A673 (cell line): ENCODE results near the gene CYP2J2. TPM values are rescaled to one million over a fixed set of nuclear protein-coding genes. Genes with fewer than 3 reads are reported as not detected.

ENCODE experiments used
- BruUV-seq: library from RNA; stranded (reverse); fragments of 400-500 nt; replicated peaks from 2 replicates; lab custom pipeline; 2021; lab: Mats Ljungman, UMichigan
- CTCF ChIA-PET: fragments of 300-600 bp; sonication (Branson Sonifier 250); formaldehyde crosslinking; loops from one replicate; lab custom pipeline; 2022; ENCODE audit warnings: antibody characterized with exemption; lab: Charles Lee
- POLR2A ChIA-PET: fragments of 300-600 bp; sonication (Branson Sonifier 250); formaldehyde crosslinking; loops from one replicate; lab custom pipeline; 2022; ENCODE audit warnings: antibody characterized with exemption; ENCODE audit not compliant: low non-redundant PET; lab: Charles Lee
- DNase-seq: peaks from one replicate; pipeline ENCODE4 v3.0.0-alpha.2; 2015; ENCODE audit warnings: low spot score
- H3K27ac ChIP-seq: fragments of 200-600 bp; sonication (generic); 2 replicates; pipeline ENCODE4 v1.5.1; 2016; ENCODE audit warnings: mixed run types, low read depth, mild to moderate bottlenecking, mixed read lengths, antibody characterized with exemption, low read length; ENCODE audit not compliant: poor library complexity, severe bottlenecking
- H3K27me3 ChIP-seq: fragments of 200-600 bp; sonication (generic); replicated peaks from 2 replicates; pipeline ENCODE4 v1.6.1; 2017; ENCODE audit warnings: mixed run types, low read depth, mild to moderate bottlenecking, mixed read lengths, antibody characterized with exemption, low read length; ENCODE audit not compliant: insufficient read depth, poor library complexity
- H3K36me3 ChIP-seq: fragments of 200-600 bp; sonication (generic); 2 replicates; pipeline ENCODE4 v1.6.1; 2016; ENCODE audit warnings: mixed run types, mild to moderate bottlenecking, mixed read lengths, antibody characterized with exemption, low read length; ENCODE audit not compliant: insufficient read depth, poor library complexity, severe bottlenecking
- H3K4me1 ChIP-seq: fragments of 200-600 bp; sonication (generic); 2 replicates; pipeline ENCODE4 v1.6.1; 2017; ENCODE audit warnings: mixed run types, mild to moderate bottlenecking, mixed read lengths, antibody characterized with exemption, low read length; ENCODE audit not compliant: insufficient read depth, poor library complexity, severe bottlenecking
- H3K4me3 ChIP-seq: fragments of 200-600 bp; sonication (generic); 2 replicates; pipeline ENCODE4 v1.5.1; 2016; ENCODE audit warnings: low read depth, mixed run types, mild to moderate bottlenecking, mixed read lengths, low read length; ENCODE audit not compliant: poor library complexity, severe bottlenecking
- H3K9me3 ChIP-seq: fragments of 200-600 bp; sonication (generic); 2 replicates; pipeline ENCODE4 v1.6.1; 2016; ENCODE audit warnings: mixed run types, low read depth, mild to moderate bottlenecking, mixed read lengths, antibody characterized with exemption, low read length; ENCODE audit not compliant: poor library complexity, severe bottlenecking
- CTCF ChIP-seq: fragments of 300-800, 200-600 bp; sonication (generic); conservative IDR thresholded peaks from 2 replicates; pipeline ENCODE4 v1.5.1; 2017; ENCODE audit warnings: low read depth, mild to moderate bottlenecking, antibody characterized with exemption, low read length, moderate library complexity, mixed read lengths
- EZH2 ChIP-seq: fragments of 200-600 bp; sonication (generic); IDR thresholded peaks from 2 replicates; pipeline ENCODE4 v1.6.1; 2017; ENCODE audit warnings: borderline replicate concordance, low read depth, mild to moderate bottlenecking, mixed read lengths, antibody characterized with exemption, low read length; ENCODE audit not compliant: poor library complexity, severe bottlenecking
- intact Hi-C: fragments of 100-400 bp; cut with micrococcal nuclease; formaldehyde crosslinking; loops from one replicate; pipeline ENCODE4 v1.10.0; 2022; ENCODE audit not compliant: unreplicated experiment
- total RNA-seq: library from RNA; stranded (reverse); gene quantifications from 2 replicates; pipeline ENCODE4 v1.2.3, GENCODE V29; 2021

Gene CYP2J2
- total RNA-seq, 1 experiment from 2014 or later: 1.9 TPM

DNA sequence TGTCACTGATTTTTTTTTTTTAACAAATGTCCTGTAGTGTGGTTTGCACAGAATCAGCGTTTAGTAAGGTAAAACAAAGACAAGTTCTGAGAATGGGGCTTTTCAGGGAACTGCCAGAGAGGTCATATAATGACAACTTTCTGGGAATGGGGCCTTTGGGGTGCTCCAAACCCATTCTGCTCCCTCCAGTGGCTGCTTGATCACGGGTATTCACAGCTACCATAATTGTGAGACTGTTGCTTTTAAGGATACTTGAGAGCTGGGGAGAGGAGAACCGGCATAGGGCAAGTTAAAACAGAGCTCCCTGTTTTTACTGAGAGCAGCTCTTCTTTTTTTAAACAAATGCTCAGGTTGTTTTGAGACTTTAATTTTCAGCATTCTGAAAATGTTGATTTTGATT is 48.2 kb downstream of the CYP2J2 start:
- no TSS peak for BruUV-seq
- H3K4me3 ChIP-seq: no peak overlapping the region
- DNase-seq: peak; percentile 51
- ChIA-PET POLR2A (no interaction called here), CTCF (interaction anchor here (0.6 to 4.0 kb wide), 3 partner anchors 51 to 93 kb away, joined by 3 to 48 read pairs (median 3); no protein-coding TSS in a partner anchor)
- peaks cover 38% of the 10 kb centered on the region for H3K36me3 ChIP-seq
- H3K9me3 ChIP-seq: no peaks in the 10 kb centered on the region
- intact Hi-C loops: no loop called here
- peaks cover 18% of the 10 kb centered on the region for H3K4me1 ChIP-seq
- H3K27ac ChIP-seq: peak overlapping the region; percentile 43
- H3K27me3 ChIP-seq: no peaks in the 10 kb centered on the region
- peak; percentile 27 for TF ChIP-seq CTCF
- TF ChIP-seq EZH2: no peak

DNA sequence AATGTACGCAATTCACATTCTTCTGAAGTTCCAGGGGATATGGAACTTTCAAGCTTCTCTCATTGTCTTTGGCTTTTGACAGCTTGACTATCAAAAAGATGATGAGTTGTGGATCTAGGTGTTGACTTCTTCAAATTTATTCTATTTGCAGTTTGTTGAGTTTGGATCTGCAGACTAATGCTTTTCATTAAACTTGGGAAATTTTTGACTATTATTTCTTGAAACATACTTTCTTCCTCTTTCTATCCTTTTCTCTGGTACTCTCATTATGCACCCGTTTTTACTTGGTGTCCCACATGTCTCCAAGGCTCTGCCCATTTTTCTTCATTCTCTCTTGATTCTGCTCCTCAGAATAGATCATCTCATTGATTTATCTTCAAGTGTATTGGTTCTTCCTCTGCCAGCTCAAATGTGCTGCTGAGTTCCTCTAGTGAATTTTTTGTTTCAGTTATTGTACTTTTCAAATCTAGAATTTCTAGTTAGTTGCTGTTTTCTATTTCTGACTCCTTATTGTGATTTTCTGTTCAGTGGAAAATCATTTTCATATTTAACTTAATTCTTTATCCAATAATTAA is 49.4 kb downstream of the CYP2J2 start:
- peaks cover 18% of the 10 kb centered on the region for H3K4me1 ChIP-seq
- BruUV-seq: no TSS peak
- H3K27me3 ChIP-seq: no peaks in the 10 kb centered on the region
- intact Hi-C loops: no loop called here
- H3K36me3 ChIP-seq: peaks cover 49% of the 10 kb centered on the region
- DNase-seq: no peak
- TF ChIP-seq EZH2 (no peak), CTCF (no peak)
- CTCF ChIA-PET: interaction anchor here (4.0 kb wide), 1 partner anchor 70 kb away, joined by 48 read pairs; no protein-coding TSS in a partner anchor
- H3K27ac ChIP-seq: no peak overlapping the region
- POLR2A ChIA-PET: no interaction called here
- no peak overlapping the region for H3K4me3 ChIP-seq
- H3K9me3 ChIP-seq: no peaks in the 10 kb centered on the region

DNA sequence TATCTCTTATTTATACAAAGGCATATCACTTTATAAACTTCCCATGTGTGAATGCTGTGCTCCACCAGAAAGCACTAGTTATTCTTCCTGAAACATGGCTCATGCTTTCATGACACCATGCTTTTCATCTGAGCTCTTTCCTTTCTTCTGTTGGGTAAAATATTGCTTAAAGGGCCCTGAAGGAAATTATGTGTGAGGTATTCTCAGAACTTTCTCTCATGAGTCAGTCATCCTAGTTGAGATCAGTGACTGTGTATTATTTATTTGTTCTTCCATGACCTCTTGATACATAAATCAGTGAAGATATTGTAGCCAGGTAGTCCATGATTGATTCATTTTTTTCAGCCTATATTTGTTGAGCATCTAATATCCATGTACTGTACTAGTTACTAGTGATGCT is 54.8 kb downstream of the CYP2J2 start:
- H3K27ac ChIP-seq: peak overlapping the region; percentile 21
- DNase-seq: no peak
- no peak for TF ChIP-seq EZH2
- no peak for TF ChIP-seq CTCF
- POLR2A ChIA-PET: interaction anchor here (0.7 kb wide), 1 partner anchor 46 kb away, joined by 3 read pairs; no protein-coding TSS in a partner anchor
- peaks cover 6% of the 10 kb centered on the region for H3K4me1 ChIP-seq
- no peak overlapping the region for H3K4me3 ChIP-seq
- intact Hi-C loops: no loop called here
- CTCF ChIA-PET: no interaction called here
- H3K36me3 ChIP-seq: peaks cover 100% of the 10 kb centered on the region
- no peaks in the 10 kb centered on the region for H3K27me3 ChIP-seq
- no peaks in the 10 kb centered on the region for H3K9me3 ChIP-seq
- no TSS peak for BruUV-seq
